Sigmoid colon (tissue), 4 donors: Measurements from ENCODE around the gene KCTD17.

Experiments used
- CTCF ChIP-seq, 4 experiments: fragments of 450-650 bp in 3 of 4; fragments of 200-600 bp in 1 of 4; IDR thresholded peaks; one replicate each; pipeline ENCODE4 v1.5.1; 2016 to 2019; ENCODE audit warnings: antibody characterized with exemption in 4 of 4, mild to moderate bottlenecking in 3 of 4, moderate library complexity in 2 of 4
- EP300 ChIP-seq, 4 donors: sonication (generic); formaldehyde crosslinking; IDR thresholded peaks; one replicate each; pipeline ENCODE4 v1.6.1; 2017; ENCODE audit warnings: antibody characterized with exemption in 4 of 4
- POLR2AphosphoS5 ChIP-seq, 4 donors: sonication (generic); formaldehyde crosslinking; IDR thresholded peaks; one replicate each; pipeline ENCODE4 v1.6.1; 2017; ENCODE audit warnings: antibody characterized with exemption in 4 of 4

- TF ChIP-seq CTCF (IDR thresholded peaks at IDR 0.05) = no peak
- no peak for TF ChIP-seq EP300 (IDR thresholded peaks at IDR 0.05)
- TF ChIP-seq POLR2AphosphoS5 (IDR thresholded peaks at IDR 0.05) = no peak
Measured at GRCh38 chr22:37103656-37104452, 52.3 kb downstream of the KCTD17 start.
